ENCODE results near the gene CPNE4.

The CPNE4 gene

GRCh38 chr3:131762981-131763564 is 271.7 kb downstream of the CPNE4 start:
- H4K20me1 ChIP-seq = no peaks in the 10 kb centered on the region
- H3K4me3 ChIP-seq = no peak overlapping the region
- H3K9me3 ChIP-seq = no peaks in the 10 kb centered on the region
- no peak overlapping the region for H3K27ac ChIP-seq
- no peaks in the 10 kb centered on the region for H3K4me1 ChIP-seq
- no peak overlapping the region for H3K4me2 ChIP-seq
- no peaks in the 10 kb centered on the region for H3K36me3 ChIP-seq
- no peak for TF ChIP-seq Cebpa-rat (IDR thresholded peaks at IDR 0.05)
- no peak overlapping the region for H3K9ac ChIP-seq
- no peaks in the 10 kb centered on the region for H3K27me3 ChIP-seq

GRCh38 chr3:131756405-131756804 is 278.4 kb downstream of the CPNE4 start:
- Histone ChIP-seq H3K4me2 (no peak overlapping the region), H3K4me3 (no peak overlapping the region), H3K27ac (no peak overlapping the region), H4K20me1 (no peaks in the 10 kb centered on the region), H3K9me3 (peaks cover 13% of the 10 kb centered on the region), H3K36me3 (no peaks in the 10 kb centered on the region), H3K4me1 (no peaks in the 10 kb centered on the region), H3K27me3 (no peaks in the 10 kb centered on the region), H3K9ac (no peak overlapping the region)
- TF ChIP-seq Cebpa-rat (IDR thresholded peaks at IDR 0.05) = no peak

DNA sequence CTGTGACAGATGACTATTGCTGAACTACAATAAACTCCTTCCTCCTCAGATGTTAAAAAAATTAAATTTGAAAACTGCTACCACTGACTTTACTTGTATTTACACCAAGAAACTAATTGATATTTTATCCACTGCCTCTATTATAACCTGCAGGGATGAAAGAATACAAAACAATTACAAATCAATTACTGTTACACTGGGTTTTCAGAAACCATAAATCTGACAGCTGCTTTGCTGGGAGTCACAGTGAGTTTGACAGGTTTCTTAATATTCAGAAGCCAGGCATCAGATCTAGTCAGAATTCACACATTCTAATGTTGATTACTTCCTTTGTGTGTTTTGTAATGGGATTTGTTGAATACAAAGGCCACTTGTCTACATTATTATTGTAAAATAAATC is 279.4 kb downstream of the CPNE4 start:
- Histone ChIP-seq H3K4me3 (no peak overlapping the region), H3K36me3 (no peaks in the 10 kb centered on the region), H3K4me1 (no peaks in the 10 kb centered on the region), H3K9ac (no peak overlapping the region), H3K27ac (no peak overlapping the region), H3K9me3 (peaks cover 13% of the 10 kb centered on the region), H4K20me1 (no peaks in the 10 kb centered on the region), H3K27me3 (no peaks in the 10 kb centered on the region), H3K4me2 (no peak overlapping the region)
- TF ChIP-seq Cebpa-rat (IDR thresholded peaks at IDR 0.05) = no peak

- Histone ChIP-seq H3K9ac (no peak overlapping the region), H3K4me3 (no peak overlapping the region), H3K9me3 (no peaks in the 10 kb centered on the region), H4K20me1 (no peaks in the 10 kb centered on the region), H3K4me2 (no peak overlapping the region), H3K27ac (no peak overlapping the region), H3K27me3 (no peaks in the 10 kb centered on the region), H3K36me3 (no peaks in the 10 kb centered on the region), H3K4me1 (no peaks in the 10 kb centered on the region)
- no peak for TF ChIP-seq Cebpa-rat (IDR thresholded peaks at IDR 0.05)
These were observed 284.6 kb downstream of the CPNE4 start for GRCh38 chr3:131750256-131750655.

GRCh38 chr3:131749826-131750225 is 285.0 kb downstream of the CPNE4 start:
- H3K4me2 ChIP-seq = no peak overlapping the region
- no peaks in the 10 kb centered on the region for H4K20me1 ChIP-seq
- H3K36me3 ChIP-seq = no peaks in the 10 kb centered on the region
- H3K9me3 ChIP-seq = no peaks in the 10 kb centered on the region
- no peaks in the 10 kb centered on the region for H3K4me1 ChIP-seq
- no peak for TF ChIP-seq Cebpa-rat (IDR thresholded peaks at IDR 0.05)
- no peaks in the 10 kb centered on the region for H3K27me3 ChIP-seq
- H3K9ac ChIP-seq = no peak overlapping the region
- no peak overlapping the region for H3K4me3 ChIP-seq
- H3K27ac ChIP-seq = no peak overlapping the region

- Histone ChIP-seq H3K4me2 (no peak overlapping the region), H3K36me3 (no peaks in the 10 kb centered on the region), H3K4me1 (no peaks in the 10 kb centered on the region), H3K9ac (no peak overlapping the region), H3K27me3 (no peaks in the 10 kb centered on the region), H3K4me3 (no peak overlapping the region), H4K20me1 (no peaks in the 10 kb centered on the region), H3K27ac (no peak overlapping the region), H3K9me3 (no peaks in the 10 kb centered on the region)
- TF ChIP-seq Cebpa-rat (IDR thresholded peaks at IDR 0.05) = no peak
These were observed 287.3 kb downstream of the CPNE4 start for GRCh38 chr3:131747466-131747865.

GRCh38 chr3:131744765-131745164 is 290.0 kb downstream of the CPNE4 start:
- Histone ChIP-seq H3K4me1 (no peaks in the 10 kb centered on the region), H3K36me3 (no peaks in the 10 kb centered on the region), H3K4me3 (no peak overlapping the region), H3K27me3 (no peaks in the 10 kb centered on the region), H3K27ac (no peak overlapping the region), H3K4me2 (no peak overlapping the region), H3K9me3 (no peaks in the 10 kb centered on the region), H3K9ac (no peak overlapping the region), H4K20me1 (no peaks in the 10 kb centered on the region)
- no peak for TF ChIP-seq Cebpa-rat (IDR thresholded peaks at IDR 0.05)

DNA sequence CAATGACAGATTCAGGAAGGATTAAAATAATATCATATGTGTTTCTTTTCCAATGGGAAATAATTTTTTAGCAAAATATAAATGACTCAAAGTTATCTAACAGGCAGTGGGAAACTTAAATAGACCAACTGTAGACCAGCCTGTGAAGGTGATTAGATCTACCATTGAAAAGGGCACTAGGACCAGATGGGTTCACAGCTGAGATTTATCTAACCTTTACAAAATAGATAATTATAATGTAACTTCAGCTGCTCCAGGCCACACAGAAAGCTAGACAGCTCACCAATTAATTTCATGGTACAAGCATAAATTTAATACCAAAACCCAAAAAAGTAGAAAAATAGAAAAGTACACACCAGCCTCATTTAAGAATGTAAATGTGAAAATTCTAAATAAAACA is 291.7 kb downstream of the CPNE4 start:
- Histone ChIP-seq H3K27me3 (no peaks in the 10 kb centered on the region), H3K36me3 (no peaks in the 10 kb centered on the region), H3K4me2 (no peak overlapping the region), H4K20me1 (no peaks in the 10 kb centered on the region), H3K9ac (no peak overlapping the region), H3K4me3 (no peak overlapping the region), H3K27ac (no peak overlapping the region), H3K9me3 (no peaks in the 10 kb centered on the region), H3K4me1 (no peaks in the 10 kb centered on the region)
- no peak for TF ChIP-seq Cebpa-rat (IDR thresholded peaks at IDR 0.05)

DNA sequence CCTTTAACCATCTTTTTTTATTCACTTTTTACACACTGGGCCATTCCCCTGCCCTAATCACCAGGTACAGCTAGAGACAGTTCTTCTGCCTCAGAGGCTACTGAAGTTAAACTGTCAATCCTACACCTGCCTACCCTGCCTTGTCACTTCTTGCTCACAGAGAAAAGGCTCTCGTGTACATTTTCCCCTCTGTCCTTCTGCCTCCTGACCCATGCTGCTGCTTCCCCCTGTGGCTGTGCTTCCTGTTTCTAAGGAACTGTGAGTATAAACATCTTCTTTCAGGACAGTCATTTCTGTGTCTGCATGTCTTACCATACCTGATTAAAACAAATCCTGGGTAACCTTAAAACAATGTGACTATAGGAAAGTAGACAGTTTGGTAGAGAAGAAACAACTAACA is 295.6 kb downstream of the CPNE4 start:
- Histone ChIP-seq H3K9me3 (no peaks in the 10 kb centered on the region), H3K4me2 (no peak overlapping the region), H3K36me3 (no peaks in the 10 kb centered on the region), H3K27ac (no peak overlapping the region), H4K20me1 (no peaks in the 10 kb centered on the region), H3K4me3 (no peak overlapping the region), H3K4me1 (peaks cover 7% of the 10 kb centered on the region; the same call in 1 of the 2 replicates), H3K27me3 (no peaks in the 10 kb centered on the region), H3K9ac (no peak overlapping the region)
- TF ChIP-seq Cebpa-rat (IDR thresholded peaks at IDR 0.05) = no peak

GRCh38 chr3:131738095-131738494 is 296.7 kb downstream of the CPNE4 start:
- Histone ChIP-seq H3K36me3 (no peaks in the 10 kb centered on the region), H3K9ac (no peak overlapping the region), H3K27me3 (no peaks in the 10 kb centered on the region), H4K20me1 (no peaks in the 10 kb centered on the region), H3K27ac (no peak overlapping the region), H3K4me2 (no peak overlapping the region), H3K4me1 (peaks cover 14% of the 10 kb centered on the region; the same call in 1 of the 2 replicates), H3K4me3 (no peak overlapping the region), H3K9me3 (no peaks in the 10 kb centered on the region)
- no peak for TF ChIP-seq Cebpa-rat (IDR thresholded peaks at IDR 0.05)

- TF ChIP-seq Cebpa-rat (IDR thresholded peaks at IDR 0.05) = no peak
- Histone ChIP-seq H3K36me3 (no peaks in the 10 kb centered on the region), H3K4me1 (peaks cover 14% of the 10 kb centered on the region; the same call in 1 of the 2 replicates), H3K27me3 (no peaks in the 10 kb centered on the region), H3K9ac (no peak overlapping the region), H4K20me1 (no peaks in the 10 kb centered on the region), H3K4me2 (no peak overlapping the region), H3K27ac (no peak overlapping the region), H3K9me3 (no peaks in the 10 kb centered on the region), H3K4me3 (no peak overlapping the region)
These were observed 299.3 kb downstream of the CPNE4 start for GRCh38 chr3:131735544-131735943.
